Brain microvascular endothelial cell (primary cell): ENCODE results near the gene TMIGD2.

ENCODE experiments used
- DNase-seq: peaks from one replicate; pipeline ENCODE4 v3.0.0-alpha.2; 2020
- H3K27ac ChIP-seq: fragments of 250-450 bp; sonication (Bioruptor Pico); 2 replicates; pipeline ENCODE4 v1.5.1; 2020; ENCODE audit warnings: mild to moderate bottlenecking, moderate library complexity
- H3K27me3 ChIP-seq: fragments of 250-450 bp; sonication (Bioruptor Pico); replicated peaks from 2 replicates; pipeline ENCODE4 v1.5.1; 2020; ENCODE audit warnings: mild to moderate bottlenecking
- H3K36me3 ChIP-seq: fragments of 250-450 bp; sonication (Bioruptor Pico); replicated peaks from 2 replicates; pipeline ENCODE4 v1.5.1; 2020; ENCODE audit warnings: mild to moderate bottlenecking
- H3K4me3 ChIP-seq: 2 replicates; pipeline ENCODE4 v1.5.1; 2011; ENCODE audit warnings: low read depth, mild to moderate bottlenecking, control low read depth, low read length, moderate library complexity
- in situ Hi-C: cut with HindIII; loops from 2 replicates; pipeline ENCODE4 v1.10.0; 2017; ENCODE audit warnings: low sequenced_read_pairs, low pct_ligation_motif_present
- TF ChIP-seq, protein P1 (sequence below): IDR thresholded peaks from 2 replicates; pipeline ENCODE4 v1.5.1; 2011; ENCODE audit warnings: low read depth, mild to moderate bottlenecking, moderate library complexity, low read length, control low read depth, inconsistent platforms; ENCODE audit errors: missing control alignments

Gene TMIGD2

GRCh38 chr19:4305257-4305612, 3.0 kb upstream of the TMIGD2 start:
- no peaks in the 10 kb centered on the region for H3K27me3 ChIP-seq
- DNase-seq: no peak
- TF ChIP-seq, protein P1, sequence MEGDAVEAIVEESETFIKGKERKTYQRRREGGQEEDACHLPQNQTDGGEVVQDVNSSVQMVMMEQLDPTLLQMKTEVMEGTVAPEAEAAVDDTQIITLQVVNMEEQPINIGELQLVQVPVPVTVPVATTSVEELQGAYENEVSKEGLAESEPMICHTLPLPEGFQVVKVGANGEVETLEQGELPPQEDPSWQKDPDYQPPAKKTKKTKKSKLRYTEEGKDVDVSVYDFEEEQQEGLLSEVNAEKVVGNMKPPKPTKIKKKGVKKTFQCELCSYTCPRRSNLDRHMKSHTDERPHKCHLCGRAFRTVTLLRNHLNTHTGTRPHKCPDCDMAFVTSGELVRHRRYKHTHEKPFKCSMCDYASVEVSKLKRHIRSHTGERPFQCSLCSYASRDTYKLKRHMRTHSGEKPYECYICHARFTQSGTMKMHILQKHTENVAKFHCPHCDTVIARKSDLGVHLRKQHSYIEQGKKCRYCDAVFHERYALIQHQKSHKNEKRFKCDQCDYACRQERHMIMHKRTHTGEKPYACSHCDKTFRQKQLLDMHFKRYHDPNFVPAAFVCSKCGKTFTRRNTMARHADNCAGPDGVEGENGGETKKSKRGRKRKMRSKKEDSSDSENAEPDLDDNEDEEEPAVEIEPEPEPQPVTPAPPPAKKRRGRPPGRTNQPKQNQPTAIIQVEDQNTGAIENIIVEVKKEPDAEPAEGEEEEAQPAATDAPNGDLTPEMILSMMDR: no peak
- H3K27ac ChIP-seq: no peak overlapping the region
- peaks cover 1% of the 10 kb centered on the region for H3K36me3 ChIP-seq
- H3K4me3 ChIP-seq: no peak overlapping the region
- in situ Hi-C loops: no loop called here

- Histone ChIP-seq H3K36me3 (no peaks in the 10 kb centered on the region), H3K27me3 (no peaks in the 10 kb centered on the region), H3K27ac (no peak within 1 kb of the TSS), H3K4me3 (peak within 1 kb of the TSS; percentile 45)
- TF ChIP-seq, protein P1: no peak
- DNase-seq: peak; percentile 30
- in situ Hi-C loops: no loop called here
Observed at GRCh38 chr19:4304538-4305256, 2.5 kb upstream of the TMIGD2 start, which contains the start of gene FSD1. TSS of gene FSD1 (plus strand) at chr19:4304598. CDS start at chr19:4304747, 149 bp downstream.

DNA sequence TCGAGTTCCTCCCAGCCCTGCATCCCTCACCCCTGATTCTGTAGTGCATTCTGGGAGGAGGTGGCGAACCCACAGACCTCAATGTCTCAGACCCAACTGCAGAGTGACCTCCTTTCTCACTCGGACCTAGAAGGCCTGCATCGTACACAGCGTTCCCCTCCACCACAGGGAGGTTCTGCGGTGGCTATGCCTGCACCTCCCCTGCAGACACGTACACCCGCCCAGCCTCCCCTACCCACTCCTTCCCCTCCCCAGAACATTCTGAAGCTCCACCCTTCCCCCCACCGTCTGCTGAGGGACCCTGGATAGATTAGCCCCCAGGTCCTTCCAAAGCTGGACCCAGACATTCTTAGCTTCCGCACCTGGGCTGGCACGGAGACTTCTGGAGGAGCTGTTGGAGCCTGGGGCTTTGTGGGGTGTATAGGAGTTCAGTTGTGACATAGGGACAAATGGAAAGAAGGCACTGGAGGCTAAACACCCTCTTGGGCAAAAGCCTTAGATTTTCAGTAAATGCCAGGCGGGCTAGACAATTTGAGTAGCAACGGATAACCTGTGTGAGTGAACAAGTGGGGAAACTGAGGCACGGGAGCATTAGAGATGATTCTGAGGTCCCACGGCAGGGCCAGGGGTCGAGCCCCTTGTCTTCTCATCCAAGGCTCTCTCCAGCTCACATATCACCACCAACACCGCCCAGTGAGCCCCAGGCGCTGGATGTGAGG, 1.8 kb upstream of the TMIGD2 start:
- in situ Hi-C loops: no loop called here
- Histone ChIP-seq H3K4me3 (peak overlapping the region; percentile 45), H3K27me3 (no peaks in the 10 kb centered on the region), H3K36me3 (no peaks in the 10 kb centered on the region), H3K27ac (no peak overlapping the region)
- no peak for DNase-seq
- TF ChIP-seq, protein P1: no peak

DNA sequence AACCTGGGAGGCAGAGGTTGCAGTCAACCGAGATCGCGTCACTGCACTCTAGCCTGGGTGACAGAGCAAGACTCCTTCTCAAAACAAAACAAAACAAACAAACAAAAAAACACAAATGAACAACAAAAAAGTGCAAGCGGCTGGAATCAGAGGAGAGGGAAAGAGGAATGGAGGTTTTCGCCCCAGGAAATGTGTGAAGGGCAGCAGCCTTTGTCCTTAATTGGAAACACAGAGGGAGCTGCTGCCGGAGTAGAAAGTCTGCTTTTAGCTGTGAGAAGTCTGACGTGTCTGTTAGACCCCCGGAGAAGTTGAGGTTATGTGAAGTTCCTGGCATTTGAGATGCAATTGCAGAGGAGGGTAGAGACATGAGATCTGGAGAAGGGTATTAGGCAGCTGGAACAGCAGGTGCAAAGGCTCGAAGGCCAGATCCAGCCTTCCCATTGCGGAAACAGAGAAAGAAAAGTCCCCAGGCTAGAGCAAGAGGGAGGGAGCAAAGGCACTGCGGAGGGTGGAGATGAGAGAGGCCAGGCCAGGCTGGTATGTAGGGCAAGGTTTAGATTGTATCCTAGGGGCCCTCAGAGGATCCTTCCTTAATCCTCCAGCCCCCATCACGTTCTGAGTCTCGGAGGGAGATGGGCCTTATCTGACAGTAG, 473 bp downstream of the TMIGD2 start:
- TF ChIP-seq, protein P1: no peak
- in situ Hi-C loops: no loop called here
- Histone ChIP-seq H3K36me3 (no peaks in the 10 kb centered on the region), H3K27me3 (no peaks in the 10 kb centered on the region), H3K4me3 (no peak overlapping the region), H3K27ac (no peak overlapping the region)
- no peak for DNase-seq

DNA sequence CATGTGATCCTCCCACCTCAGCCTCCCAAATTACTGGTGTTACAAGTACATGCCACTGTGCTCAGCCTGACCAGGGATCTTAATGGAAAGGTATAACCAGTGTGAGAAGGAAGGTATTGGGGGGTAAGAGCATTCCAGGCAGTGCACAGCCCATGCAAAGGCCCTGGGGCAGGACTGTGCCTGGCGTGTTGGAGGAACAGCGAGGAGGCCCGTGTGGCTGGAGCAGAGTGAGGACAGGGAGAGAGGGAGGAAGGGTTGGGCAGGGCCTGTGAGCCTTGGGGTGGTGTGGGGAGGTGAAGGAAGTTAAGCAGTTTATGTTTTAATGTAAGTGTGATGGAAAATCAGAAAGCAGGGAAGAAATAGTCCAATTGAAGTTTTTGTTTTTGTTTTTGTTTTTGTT, 1.6 kb downstream of the TMIGD2 start:
- no peak overlapping the region for H3K27ac ChIP-seq
- DNase-seq: no peak
- in situ Hi-C loops: no loop called here
- H3K36me3 ChIP-seq: no peaks in the 10 kb centered on the region
- no peaks in the 10 kb centered on the region for H3K27me3 ChIP-seq
- TF ChIP-seq, protein P1: no peak
- no peak overlapping the region for H3K4me3 ChIP-seq
